DND-41 (cell line): ENCODE data around the gene UNC119.

Source experiments
- ATAC-seq: fragments of 200-7000 bp; cut with Tn5 transposase; 3 replicates; pipeline ENCODE4 v1.9.1; 2021; ENCODE audit warnings: low read depth; ENCODE audit not compliant: insufficient read depth
- DNase-seq: peaks from one replicate; pipeline ENCODE4 v3.0.0-alpha.2; 2020
- H2AFZ ChIP-seq: 2 replicates; pipeline ENCODE4 v1.6.0; 2012; ENCODE audit warnings: low read depth, low read length
- H3K27ac ChIP-seq: 2 replicates; pipeline ENCODE4 v1.5.1; 2012; ENCODE audit warnings: low read length, inconsistent platforms
- H3K27me3 ChIP-seq: fragments of 200-600 bp; sonication (generic); 2 replicates; pipeline ENCODE4 v1.6.0; 2012; ENCODE audit warnings: low read length, mild to moderate bottlenecking, inconsistent platforms; ENCODE audit not compliant: insufficient read depth, poor library complexity
- H3K36me3 ChIP-seq: 2 replicates; pipeline ENCODE4 v1.5.1; 2012; ENCODE audit warnings: low read length, inconsistent platforms; ENCODE audit not compliant: insufficient read depth
- H3K4me1 ChIP-seq: 2 replicates; pipeline ENCODE4 v1.5.1; 2012; ENCODE audit warnings: mild to moderate bottlenecking, low read length; ENCODE audit not compliant: insufficient read depth
- H3K4me2 ChIP-seq: 2 replicates; pipeline ENCODE4 v1.6.0; 2012; ENCODE audit warnings: mild to moderate bottlenecking, moderate library complexity, low read length, inconsistent platforms; ENCODE audit not compliant: insufficient read depth
- H3K4me3 ChIP-seq, 2 experiments: fragments of 200-600 bp in 1 of 2; shearing (Covaris generic) in 1 of 2; 2 replicates each; pipeline ENCODE4 v1.5.1; 2012 to 2016; ENCODE audit warnings: inconsistent platforms in 2 of 2, low read length in 2 of 2, mild to moderate bottlenecking in 2 of 2, low read depth in 1 of 2, moderate library complexity in 1 of 2
- H3K79me2 ChIP-seq: 2 replicates; pipeline ENCODE4 v1.6.0; 2012; ENCODE audit warnings: low read length, inconsistent platforms; ENCODE audit not compliant: insufficient read depth
- H3K9ac ChIP-seq: 2 replicates; pipeline ENCODE4 v1.6.0; 2012; ENCODE audit warnings: low read depth, mild to moderate bottlenecking, inconsistent platforms, low read length, moderate library complexity
- H3K9me3 ChIP-seq: 2 replicates; pipeline ENCODE4 v1.5.1; 2012; ENCODE audit warnings: low read length, moderate library complexity, mild to moderate bottlenecking, inconsistent platforms; ENCODE audit not compliant: insufficient read depth, severe bottlenecking
- H4K20me1 ChIP-seq: 2 replicates; pipeline ENCODE4 v1.6.0; 2012; ENCODE audit warnings: low read length; ENCODE audit not compliant: insufficient read depth
- EZH2 ChIP-seq: IDR thresholded peaks from 3 replicates; pipeline ENCODE4 v1.6.1; 2012; ENCODE audit warnings: borderline replicate concordance, low read depth, mild to moderate bottlenecking, moderate library complexity, low read length, inconsistent platforms; ENCODE audit not compliant: severe bottlenecking
- TF ChIP-seq, protein P1 (sequence below): IDR thresholded peaks from 2 replicates; pipeline ENCODE4 v1.5.1; 2012; ENCODE audit warnings: borderline replicate concordance, low read length, moderate library complexity, mild to moderate bottlenecking; ENCODE audit not compliant: poor library complexity, severe bottlenecking; ENCODE audit errors: extremely low read depth

The UNC119 gene

DNA sequence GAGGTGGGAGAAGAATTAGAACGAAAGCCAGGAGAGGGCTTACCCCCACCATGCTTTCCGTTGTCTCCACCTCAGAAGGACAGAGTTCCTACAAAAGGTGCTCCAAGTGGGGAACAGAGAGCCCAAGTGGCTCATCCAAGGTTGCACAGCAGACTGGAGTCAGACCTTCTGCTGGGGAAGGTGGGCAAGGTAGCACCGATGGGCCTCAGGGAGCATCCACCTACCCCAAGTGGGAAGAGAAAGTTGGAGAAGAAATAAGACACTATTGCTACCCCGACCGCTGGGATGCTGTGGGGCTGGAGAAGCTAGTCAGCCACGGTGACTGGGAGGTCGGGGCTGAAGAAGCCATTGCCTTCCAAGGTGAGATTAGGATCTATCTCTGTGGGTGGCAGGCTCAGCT lies 21.5 kb downstream of the UNC119 start:
- Histone ChIP-seq H3K79me2 (no peaks in the 10 kb centered on the region), H3K27me3 (peaks cover 10% of the 10 kb centered on the region), H3K4me2 (no peak overlapping the region), H3K36me3 (no peaks in the 10 kb centered on the region), H3K27ac (no peak overlapping the region), H3K4me1 (no peaks in the 10 kb centered on the region), H3K9me3 (no peaks in the 10 kb centered on the region), H3K9ac (no peak overlapping the region), H2AFZ (no peak overlapping the region), H3K4me3 (no peak overlapping the region), H4K20me1 (no peaks in the 10 kb centered on the region; the same call in 1 of the 2 replicates)
- TF ChIP-seq EZH2, result no peak
- TF ChIP-seq, protein P1, sequence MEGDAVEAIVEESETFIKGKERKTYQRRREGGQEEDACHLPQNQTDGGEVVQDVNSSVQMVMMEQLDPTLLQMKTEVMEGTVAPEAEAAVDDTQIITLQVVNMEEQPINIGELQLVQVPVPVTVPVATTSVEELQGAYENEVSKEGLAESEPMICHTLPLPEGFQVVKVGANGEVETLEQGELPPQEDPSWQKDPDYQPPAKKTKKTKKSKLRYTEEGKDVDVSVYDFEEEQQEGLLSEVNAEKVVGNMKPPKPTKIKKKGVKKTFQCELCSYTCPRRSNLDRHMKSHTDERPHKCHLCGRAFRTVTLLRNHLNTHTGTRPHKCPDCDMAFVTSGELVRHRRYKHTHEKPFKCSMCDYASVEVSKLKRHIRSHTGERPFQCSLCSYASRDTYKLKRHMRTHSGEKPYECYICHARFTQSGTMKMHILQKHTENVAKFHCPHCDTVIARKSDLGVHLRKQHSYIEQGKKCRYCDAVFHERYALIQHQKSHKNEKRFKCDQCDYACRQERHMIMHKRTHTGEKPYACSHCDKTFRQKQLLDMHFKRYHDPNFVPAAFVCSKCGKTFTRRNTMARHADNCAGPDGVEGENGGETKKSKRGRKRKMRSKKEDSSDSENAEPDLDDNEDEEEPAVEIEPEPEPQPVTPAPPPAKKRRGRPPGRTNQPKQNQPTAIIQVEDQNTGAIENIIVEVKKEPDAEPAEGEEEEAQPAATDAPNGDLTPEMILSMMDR, result no peak
- DNase-seq (no peak), ATAC-seq (no peak)

DNA sequence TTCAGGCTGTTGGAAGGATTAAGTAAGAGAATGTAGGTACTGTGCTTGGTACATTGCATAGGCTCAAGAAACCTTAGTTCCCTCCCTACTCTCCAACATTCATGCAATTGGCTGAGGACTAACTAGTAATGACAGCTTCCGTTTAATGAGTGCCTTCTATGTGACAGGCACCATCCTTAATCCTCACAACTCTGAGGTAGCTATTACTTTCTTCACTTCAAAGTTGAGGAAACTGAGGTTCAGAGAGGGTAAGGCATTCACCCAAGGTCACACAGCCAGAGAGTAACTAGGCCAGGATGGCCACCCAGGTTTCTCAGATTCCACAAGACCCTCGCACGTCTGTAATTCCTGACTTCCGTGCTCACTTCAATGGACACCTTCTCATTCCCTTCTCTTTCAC lies 22.2 kb downstream of the UNC119 start:
- Histone ChIP-seq H3K4me1 (no peaks in the 10 kb centered on the region), H3K79me2 (no peaks in the 10 kb centered on the region), H3K9ac (no peak overlapping the region), H4K20me1 (no peaks in the 10 kb centered on the region; the same call in 1 of the 2 replicates), H3K27me3 (peaks cover 10% of the 10 kb centered on the region), H3K9me3 (no peaks in the 10 kb centered on the region), H3K36me3 (no peaks in the 10 kb centered on the region), H2AFZ (no peak overlapping the region), H3K4me2 (no peak overlapping the region), H3K27ac (no peak overlapping the region), H3K4me3 (no peak overlapping the region)
- no peak for DNase-seq
- TF ChIP-seq EZH2, result no peak
- TF ChIP-seq, protein P1, result no peak
- no peak for ATAC-seq

GRCh38 chr17:28529013-28529400 lies 23.4 kb downstream of the UNC119 start:
- TF ChIP-seq, protein P1, result no peak
- no peak for TF ChIP-seq EZH2
- Histone ChIP-seq H3K79me2 (no peaks in the 10 kb centered on the region), H3K9me3 (no peaks in the 10 kb centered on the region), H3K4me3 (no peak overlapping the region), H2AFZ (no peak overlapping the region), H3K27me3 (peaks cover 10% of the 10 kb centered on the region), H3K27ac (no peak overlapping the region), H3K4me2 (no peak overlapping the region), H3K4me1 (no peaks in the 10 kb centered on the region), H3K9ac (no peak overlapping the region), H4K20me1 (no peaks in the 10 kb centered on the region; the same call in 1 of the 2 replicates), H3K36me3 (no peaks in the 10 kb centered on the region)
- DNase-seq, result no peak
- ATAC-seq, result no peak
